NCI-H82 treated with DMSO at 0.1 percent for 48 hours (cell line): ENCODE results near the gene SDR42E2.
"Not testable (repeated sequence)": the region's sequence is repeated elsewhere in the genome, so short reads cannot be mapped to it uniquely, and the experiment has no call there.

Source experiments
- DNase-seq: peaks from one replicate; lab custom pipeline; 2025; ENCODE audit not compliant: unreplicated experiment; lab: John Stamatoyannopoulos, UW

Gene SDR42E2

GRCh38 chr16:22161999-22162655, at the start of gene SDR42E2:
TSS of gene SDR42E2 (plus strand) at chr16:22162506. CDS start at chr16:22165583, 3,077 bp downstream.
- DNase-seq: no peak

GRCh38 chr16:22116095-22116700, 46.1 kb upstream of the SDR42E2 start:
- no peak for DNase-seq

- DNase-seq: no peak
These were observed 44.7 kb upstream of the SDR42E2 start for GRCh38 chr16:22117609-22118008.

GRCh38 chr16:22120440-22120839, 41.9 kb upstream of the SDR42E2 start:
- no peak for DNase-seq

GRCh38 chr16:22122239-22122638, 40.1 kb upstream of the SDR42E2 start:
- no peak for DNase-seq

GRCh38 chr16:22123146-22123545, 39.2 kb upstream of the SDR42E2 start:
- DNase-seq: no peak

GRCh38 chr16:22123759-22124490, 38.4 kb upstream of the SDR42E2 start:
- DNase-seq: no peak

GRCh38 chr16:22124583-22125284, 37.6 kb upstream of the SDR42E2 start:
- DNase-seq: no peak

GRCh38 chr16:22126037-22126558, 36.2 kb upstream of the SDR42E2 start:
- no peak for DNase-seq

- not testable (repeated sequence) for DNase-seq
These were observed 33.8 kb upstream of the SDR42E2 start for GRCh38 chr16:22128537-22128936.

GRCh38 chr16:22130528-22130927, 31.8 kb upstream of the SDR42E2 start:
- DNase-seq: no peak

- no peak for DNase-seq
These were observed 29.5 kb upstream of the SDR42E2 start for GRCh38 chr16:22132801-22133200.

- DNase-seq: no peak
These were observed 23.8 kb upstream of the SDR42E2 start for GRCh38 chr16:22138482-22138881.

GRCh38 chr16:22139008-22139407, 23.3 kb upstream of the SDR42E2 start:
- no peak for DNase-seq

GRCh38 chr16:22139732-22140131, 22.6 kb upstream of the SDR42E2 start:
- no peak for DNase-seq

- DNase-seq: no peak
These were observed 20.5 kb upstream of the SDR42E2 start for GRCh38 chr16:22141767-22142166.

GRCh38 chr16:22144520-22144919, 17.8 kb upstream of the SDR42E2 start:
- no peak for DNase-seq

GRCh38 chr16:22147853-22148252, 14.5 kb upstream of the SDR42E2 start:
- no peak for DNase-seq

- no peak for DNase-seq
These were observed 10.9 kb upstream of the SDR42E2 start for GRCh38 chr16:22151246-22151998.

- DNase-seq: no peak
These were observed 10.0 kb upstream of the SDR42E2 start for GRCh38 chr16:22152316-22152715.

- not testable (repeated sequence) for DNase-seq
These were observed 9.2 kb upstream of the SDR42E2 start for GRCh38 chr16:22153078-22153477.
